VCaP (cell line): Measurements from ENCODE around the gene ACSM5.

Experiments used
- H3K27ac ChIP-seq: fragments of 450-650 bp; 2 replicates; pipeline ENCODE4 v1.5.1; 2017
- TF ChIP-seq, protein P1 (sequence below): fragments of 450-650 bp; conservative IDR thresholded peaks from 2 replicates; pipeline ENCODE4 v1.5.1; 2017; ENCODE audit warnings: mild to moderate bottlenecking, moderate library complexity

Gene ACSM5, protein sequence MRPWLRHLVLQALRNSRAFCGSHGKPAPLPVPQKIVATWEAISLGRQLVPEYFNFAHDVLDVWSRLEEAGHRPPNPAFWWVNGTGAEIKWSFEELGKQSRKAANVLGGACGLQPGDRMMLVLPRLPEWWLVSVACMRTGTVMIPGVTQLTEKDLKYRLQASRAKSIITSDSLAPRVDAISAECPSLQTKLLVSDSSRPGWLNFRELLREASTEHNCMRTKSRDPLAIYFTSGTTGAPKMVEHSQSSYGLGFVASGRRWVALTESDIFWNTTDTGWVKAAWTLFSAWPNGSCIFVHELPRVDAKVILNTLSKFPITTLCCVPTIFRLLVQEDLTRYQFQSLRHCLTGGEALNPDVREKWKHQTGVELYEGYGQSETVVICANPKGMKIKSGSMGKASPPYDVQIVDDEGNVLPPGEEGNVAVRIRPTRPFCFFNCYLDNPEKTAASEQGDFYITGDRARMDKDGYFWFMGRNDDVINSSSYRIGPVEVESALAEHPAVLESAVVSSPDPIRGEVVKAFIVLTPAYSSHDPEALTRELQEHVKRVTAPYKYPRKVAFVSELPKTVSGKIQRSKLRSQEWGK

DNA sequence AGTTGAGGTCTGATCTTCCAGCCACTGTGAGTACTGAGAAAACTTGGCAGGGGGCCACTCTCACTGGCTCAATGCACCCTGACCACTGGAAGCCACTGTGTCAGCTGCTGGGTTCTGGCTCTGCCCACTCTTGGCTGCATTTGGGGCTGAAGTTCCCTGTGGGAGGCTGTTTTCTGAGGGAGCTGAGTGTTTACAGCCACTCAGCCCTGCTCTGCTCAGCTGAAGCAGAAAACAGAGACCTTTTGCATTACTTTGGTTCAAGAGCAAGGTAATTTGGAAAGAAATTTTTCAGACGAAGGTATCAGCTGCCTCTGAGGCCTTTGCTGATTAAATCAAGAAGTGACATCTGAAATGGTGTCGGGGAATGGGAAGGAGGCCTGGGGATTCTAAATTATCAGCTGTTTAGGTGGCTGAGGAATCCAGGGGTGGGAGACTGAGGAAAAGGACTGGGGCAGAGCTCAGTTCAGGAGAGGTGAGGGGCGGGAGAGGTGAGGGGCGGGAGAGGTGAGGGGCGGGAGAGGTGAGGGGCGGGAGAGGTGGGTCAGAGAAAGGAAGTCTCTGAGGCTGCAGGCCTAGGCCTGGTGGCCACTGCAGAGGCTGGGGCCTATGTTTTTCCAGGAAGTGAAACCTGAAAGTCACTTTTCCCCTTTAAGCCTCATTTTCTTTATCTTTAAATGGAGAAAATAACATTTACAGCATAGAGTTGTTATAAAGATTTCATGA, at the start of gene ACSM5:
Gene ACSM5 (plus strand): TSS at position 137 of the 723 bp plus-strand sequence. CDS start 1,951 bp downstream, outside the sequence.
- TF ChIP-seq, protein P1, sequence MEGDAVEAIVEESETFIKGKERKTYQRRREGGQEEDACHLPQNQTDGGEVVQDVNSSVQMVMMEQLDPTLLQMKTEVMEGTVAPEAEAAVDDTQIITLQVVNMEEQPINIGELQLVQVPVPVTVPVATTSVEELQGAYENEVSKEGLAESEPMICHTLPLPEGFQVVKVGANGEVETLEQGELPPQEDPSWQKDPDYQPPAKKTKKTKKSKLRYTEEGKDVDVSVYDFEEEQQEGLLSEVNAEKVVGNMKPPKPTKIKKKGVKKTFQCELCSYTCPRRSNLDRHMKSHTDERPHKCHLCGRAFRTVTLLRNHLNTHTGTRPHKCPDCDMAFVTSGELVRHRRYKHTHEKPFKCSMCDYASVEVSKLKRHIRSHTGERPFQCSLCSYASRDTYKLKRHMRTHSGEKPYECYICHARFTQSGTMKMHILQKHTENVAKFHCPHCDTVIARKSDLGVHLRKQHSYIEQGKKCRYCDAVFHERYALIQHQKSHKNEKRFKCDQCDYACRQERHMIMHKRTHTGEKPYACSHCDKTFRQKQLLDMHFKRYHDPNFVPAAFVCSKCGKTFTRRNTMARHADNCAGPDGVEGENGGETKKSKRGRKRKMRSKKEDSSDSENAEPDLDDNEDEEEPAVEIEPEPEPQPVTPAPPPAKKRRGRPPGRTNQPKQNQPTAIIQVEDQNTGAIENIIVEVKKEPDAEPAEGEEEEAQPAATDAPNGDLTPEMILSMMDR = no peak
- H3K27ac ChIP-seq = no peak within 1 kb of the TSS

DNA sequence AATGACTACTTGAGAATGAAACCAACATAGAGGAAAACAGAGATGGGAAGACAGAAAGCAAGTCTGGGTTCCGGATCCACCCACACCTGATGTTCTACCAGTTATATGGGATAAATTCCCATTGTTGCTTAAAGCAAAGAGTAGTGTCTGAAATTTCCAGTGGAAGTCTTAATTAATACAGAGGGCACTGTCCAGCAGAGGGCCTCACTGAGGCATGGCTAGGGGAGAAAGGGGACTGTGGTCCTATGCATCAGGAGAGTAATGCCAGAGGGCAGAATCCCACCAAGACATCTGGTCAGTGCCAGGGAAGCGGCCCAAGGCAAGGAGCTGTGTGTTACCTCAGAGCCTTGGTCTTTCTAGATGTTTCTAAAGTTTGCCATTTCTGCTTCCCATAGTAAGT, 49.3 kb upstream of the ACSM5 start:
- TF ChIP-seq, protein P1 = no peak; the same call in 1 of the 2 replicates
- no peak overlapping the region for H3K27ac ChIP-seq

DNA sequence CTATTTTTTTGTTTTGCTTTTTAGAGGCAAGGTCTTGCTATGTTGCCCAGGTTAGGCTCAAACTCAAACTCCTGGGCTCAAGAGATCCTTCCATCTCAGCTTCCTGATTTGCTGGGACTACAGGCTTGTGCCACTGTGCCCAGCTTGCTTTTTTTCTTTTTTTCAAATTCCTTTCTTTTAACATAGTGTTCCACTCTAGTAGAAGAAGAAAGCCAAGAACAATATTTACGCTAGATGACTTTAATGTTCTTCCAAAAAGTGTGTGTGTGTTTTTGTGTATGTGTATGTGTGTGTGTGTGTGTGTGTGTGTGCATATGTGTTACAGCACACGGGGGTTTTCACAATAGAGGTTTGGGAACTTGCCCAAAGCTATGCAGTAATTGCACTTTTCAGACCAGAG, 46.1 kb upstream of the ACSM5 start:
- TF ChIP-seq, protein P1 = no peak
- H3K27ac ChIP-seq = no peak overlapping the region

DNA sequence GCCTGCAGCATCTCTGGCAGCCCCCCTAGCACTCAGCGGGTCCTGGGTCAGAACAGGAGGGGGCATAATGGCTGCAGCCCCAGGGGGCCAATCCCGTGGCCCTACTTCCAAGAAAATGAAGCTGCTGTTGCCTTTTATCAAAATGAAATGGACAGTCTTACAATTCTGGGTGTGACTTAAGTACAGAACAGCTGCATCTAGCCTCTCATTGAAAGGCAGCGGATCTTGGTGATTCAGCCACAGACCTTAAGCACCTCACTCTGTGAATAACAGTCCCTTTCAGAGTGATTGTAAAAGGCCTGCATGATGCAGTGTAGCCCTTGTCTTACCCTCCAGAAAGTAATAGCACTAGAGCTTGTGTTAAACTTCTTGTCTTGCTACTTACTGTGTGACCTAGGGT, 45.3 kb upstream of the ACSM5 start:
- H3K27ac ChIP-seq = no peak overlapping the region
- TF ChIP-seq, protein P1 = no peak

DNA sequence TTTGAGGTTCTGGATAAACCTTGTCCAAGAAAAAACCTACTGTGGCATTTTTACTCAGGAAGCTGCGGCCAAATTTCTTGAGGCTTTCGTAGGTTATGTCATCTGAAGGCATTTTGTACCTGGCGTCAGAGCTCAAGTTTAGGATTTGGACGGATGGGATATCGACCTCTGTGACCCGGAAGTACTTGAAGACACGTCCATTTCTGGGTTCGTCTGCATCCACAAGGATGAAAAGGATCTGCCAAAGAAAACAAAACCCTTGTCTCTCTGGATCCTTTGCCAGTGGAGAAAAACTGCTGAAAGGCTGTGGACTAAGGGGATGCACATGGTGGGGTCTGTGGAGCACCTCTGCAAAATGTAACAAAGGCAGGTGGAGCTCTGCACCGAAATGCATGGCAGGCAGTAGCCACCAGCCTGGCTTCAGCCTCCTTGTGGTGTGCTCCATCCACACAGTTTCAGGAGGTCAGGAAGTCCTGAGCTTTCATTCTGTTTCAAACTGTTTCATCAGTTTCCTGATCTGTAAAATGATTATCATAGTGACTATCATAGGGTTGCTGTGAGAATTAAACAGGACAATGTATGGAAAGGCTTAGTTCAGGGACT, 39.8 kb upstream of the ACSM5 start:
- TF ChIP-seq, protein P1 = no peak
- no peak overlapping the region for H3K27ac ChIP-seq

DNA sequence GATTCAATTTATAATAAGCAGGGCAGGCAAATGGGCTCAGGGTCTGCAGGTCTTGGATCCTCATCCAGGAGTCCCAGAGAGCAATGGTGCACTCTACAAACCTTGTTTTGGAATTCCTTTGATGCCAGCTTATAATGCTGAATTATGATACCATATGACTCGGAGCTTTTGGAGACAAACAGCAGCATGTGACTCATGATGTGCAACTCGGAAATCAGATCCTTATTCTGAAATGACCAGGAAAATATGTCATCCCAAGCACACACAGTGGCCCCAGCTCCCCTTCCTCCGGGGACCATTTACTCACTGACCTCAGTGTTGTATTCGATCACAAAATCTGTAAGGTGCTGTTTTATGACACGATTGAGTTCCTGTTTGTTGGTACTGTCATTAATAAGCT, 36.6 kb upstream of the ACSM5 start:
- TF ChIP-seq, protein P1 = no peak
- H3K27ac ChIP-seq = no peak overlapping the region

DNA sequence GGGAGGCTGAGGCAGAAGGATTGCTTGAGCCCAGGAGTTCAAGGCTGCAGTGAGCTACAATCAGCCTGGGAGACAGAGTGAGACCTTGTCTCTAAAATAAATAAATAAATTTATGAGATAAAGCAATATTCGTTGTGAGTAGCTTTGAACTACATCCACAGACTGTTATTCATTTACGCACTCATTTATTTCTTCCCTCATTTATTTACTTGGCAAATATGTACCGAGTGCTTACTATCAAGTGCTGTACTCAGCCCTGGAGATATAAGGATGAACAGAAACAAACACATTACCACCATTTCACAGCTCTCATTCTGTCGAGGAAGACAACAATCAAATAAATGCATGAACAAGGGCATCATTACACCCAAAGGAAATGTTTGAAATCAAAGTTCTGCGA, 32.2 kb upstream of the ACSM5 start:
- no peak overlapping the region for H3K27ac ChIP-seq
- TF ChIP-seq, protein P1 = no peak
